ENCODE data around the gene PRKAG2. TPM values are rescaled to one million over a fixed set of nuclear protein-coding genes. Genes with fewer than 3 reads are reported as not detected.

PRKAG2 gene
- polyA plus RNA-seq, 1 of the 3 experiments (the other 2 are of a cell fraction) = 51.6 TPM

GRCh38 chr7:151792636-151793035, 84.3 kb downstream of the PRKAG2 start:
- H3K27ac ChIP-seq (ENCODE audit: low read depth in 2 of 2, low read length in 1 of 2) = no peak overlapping the region
- ChIA-PET CTCF (interaction anchor here (1.1 to 33.3 kb wide), 3 partner anchors 9 to 140 kb away, joined by 4 to 325 read pairs (median 7); no protein-coding TSS in a partner anchor), POLR2A (no interaction called here)
- no peak overlapping the region for H3K9ac ChIP-seq
- WGBS (ENCODE audit: low lambda C conversion rate) = 60% methylated on average over 9 of the region's 16 CpGs
- no peaks in the 10 kb centered on the region for H3F3A ChIP-seq (replicated peaks; ENCODE audit: insufficient read depth)
- no peaks in the 10 kb centered on the region for H4K20me1 ChIP-seq (ENCODE audit: insufficient read depth)
- no peak overlapping the region for H2AFZ ChIP-seq (ENCODE audit: low read depth)
- H3K4me1 ChIP-seq (ENCODE audit: control insufficient read depth in 1 of 2, insufficient read depth in 2 of 2, low read depth in 1 of 2, low read length in 1 of 2) = peaks cover 0 to 19% of the 10 kb centered on the region in 2 experiments; a peak in 1 of 4 replicates
- H3K4me3 ChIP-seq (ENCODE audit: low read depth in 2 of 2, low read length in 1 of 2) = no peak overlapping the region
- no peak for DNase-seq
- H3K36me3 ChIP-seq (replicated peaks in 1 of 2; ENCODE audit: control insufficient read depth in 1 of 2, insufficient read depth in 2 of 2, low read length in 1 of 2) = no peaks in the 10 kb centered on the region
- H3K79me2 ChIP-seq (ENCODE audit: insufficient read depth) = no peaks in the 10 kb centered on the region
- TF ChIP-seq FOSL2 (IDR thresholded peaks at IDR 0.05; ENCODE audit: borderline replicate concordance, low read depth) (no peak), ELF1 (IDR thresholded peaks at IDR 0.05) (no peak), EP300 (IDR thresholded peaks at IDR 0.05; ENCODE audit: borderline replicate concordance in 1 of 2, low read depth in 1 of 2, low read length in 1 of 2) (no peak), CHD2 (IDR thresholded peaks at IDR 0.05; ENCODE audit: low read length, partially characterized antibody) (no peak), MEF2A (IDR thresholded peaks at IDR 0.05; ENCODE audit: borderline replicate concordance, low read depth) (no peak), PBX3 (IDR thresholded peaks at IDR 0.05) (no peak), ZBTB33 (IDR thresholded peaks at IDR 0.05; ENCODE audit: borderline replicate concordance, low read depth) (no peak), RCOR1 (IDR thresholded peaks at IDR 0.05; ENCODE audit: low read length) (no peak), POLR2AphosphoS5 (IDR thresholded peaks at IDR 0.05; ENCODE audit: low read depth, low read length) (no peak), RAD21 (IDR thresholded peaks at IDR 0.05; ENCODE audit: low read length) (no peak), MXI1 (IDR thresholded peaks at IDR 0.05; ENCODE audit: low read depth, low read length) (no peak), USF2 (IDR thresholded peaks at IDR 0.05; ENCODE audit: borderline replicate concordance, low read depth, low read length) (no peak), NFIC (IDR thresholded peaks at IDR 0.05; ENCODE audit: borderline replicate concordance) (no peak)
- TF ChIP-seq, protein P1, sequence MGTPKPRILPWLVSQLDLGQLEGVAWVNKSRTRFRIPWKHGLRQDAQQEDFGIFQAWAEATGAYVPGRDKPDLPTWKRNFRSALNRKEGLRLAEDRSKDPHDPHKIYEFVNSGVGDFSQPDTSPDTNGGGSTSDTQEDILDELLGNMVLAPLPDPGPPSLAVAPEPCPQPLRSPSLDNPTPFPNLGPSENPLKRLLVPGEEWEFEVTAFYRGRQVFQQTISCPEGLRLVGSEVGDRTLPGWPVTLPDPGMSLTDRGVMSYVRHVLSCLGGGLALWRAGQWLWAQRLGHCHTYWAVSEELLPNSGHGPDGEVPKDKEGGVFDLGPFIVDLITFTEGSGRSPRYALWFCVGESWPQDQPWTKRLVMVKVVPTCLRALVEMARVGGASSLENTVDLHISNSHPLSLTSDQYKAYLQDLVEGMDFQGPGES (IDR thresholded peaks at IDR 0.05; ENCODE audit: low read depth, low read length) = no peak
- TF ChIP-seq, protein P2, sequence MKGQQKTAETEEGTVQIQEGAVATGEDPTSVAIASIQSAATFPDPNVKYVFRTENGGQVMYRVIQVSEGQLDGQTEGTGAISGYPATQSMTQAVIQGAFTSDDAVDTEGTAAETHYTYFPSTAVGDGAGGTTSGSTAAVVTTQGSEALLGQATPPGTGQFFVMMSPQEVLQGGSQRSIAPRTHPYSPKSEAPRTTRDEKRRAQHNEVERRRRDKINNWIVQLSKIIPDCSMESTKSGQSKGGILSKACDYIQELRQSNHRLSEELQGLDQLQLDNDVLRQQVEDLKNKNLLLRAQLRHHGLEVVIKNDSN (IDR thresholded peaks at IDR 0.05; ENCODE audit: borderline replicate concordance, low read depth) = no peak
- 0 out of 2 replicates have a peak, but pooled peaks cover 10% of the 10 kb centered on the region for H3K27me3 ChIP-seq (ENCODE audit: insufficient read depth)
- no peaks in the 10 kb centered on the region for H3K9me2 ChIP-seq
- no peaks in the 10 kb centered on the region for H3K9me3 ChIP-seq
- no peak overlapping the region for H3K4me2 ChIP-seq
